ENCODE data around the gene NEMP2.

NEMP2 gene

GRCh38 chr2:190561094-190561493 is 26.6 kb upstream of the NEMP2 start:
- DNase-seq: no peak

GRCh38 chr2:190554357-190555006 is 20.0 kb upstream of the NEMP2 start:
- no peak for DNase-seq

GRCh38 chr2:190553254-190553653 is 18.7 kb upstream of the NEMP2 start:
- DNase-seq: no peak

- no peak for DNase-seq
These were observed 17.4 kb upstream of the NEMP2 start for GRCh38 chr2:190551928-190552327.

GRCh38 chr2:190550137-190550536 is 15.6 kb upstream of the NEMP2 start:
- DNase-seq: no peak

- DNase-seq: no peak
These were observed 13.4 kb upstream of the NEMP2 start for GRCh38 chr2:190547886-190548285.

GRCh38 chr2:190546734-190547133 is 12.2 kb upstream of the NEMP2 start:
- no peak for DNase-seq

- DNase-seq: no peak
These were observed 11.2 kb upstream of the NEMP2 start for GRCh38 chr2:190545555-190546385.

GRCh38 chr2:190545093-190545492 is 10.6 kb upstream of the NEMP2 start:
- no peak for DNase-seq

- no peak for DNase-seq
These were observed 5.5 kb upstream of the NEMP2 start for GRCh38 chr2:190540048-190540447.

GRCh38 chr2:190538201-190538600 is 3.7 kb upstream of the NEMP2 start:
- DNase-seq: no peak

GRCh38 chr2:190537765-190538164 is 3.2 kb upstream of the NEMP2 start:
- DNase-seq: no peak

GRCh38 chr2:190535586-190535985 is 1.1 kb upstream of the NEMP2 start:
- DNase-seq: no peak

- no peak for DNase-seq
These were observed 558 bp upstream of the NEMP2 start for GRCh38 chr2:190535121-190535439.

- no peak for DNase-seq
These were observed 583 bp downstream of the NEMP2 start for GRCh38 chr2:190533968-190534309.

GRCh38 chr2:190533175-190533967 is 1.2 kb downstream of the NEMP2 start:
- DNase-seq: no peak

GRCh38 chr2:190532581-190532980 is 1.9 kb downstream of the NEMP2 start:
- no peak for DNase-seq

- DNase-seq: no peak
These were observed 4.1 kb downstream of the NEMP2 start for GRCh38 chr2:190530248-190530900.

GRCh38 chr2:190529486-190530247 is 4.9 kb downstream of the NEMP2 start:
- no peak for DNase-seq

- no peak for DNase-seq
These were observed 6.0 kb downstream of the NEMP2 start for GRCh38 chr2:190528521-190529001.

- DNase-seq: no peak
These were observed 6.6 kb downstream of the NEMP2 start for GRCh38 chr2:190527918-190528317.

GRCh38 chr2:190527214-190527613 is 7.3 kb downstream of the NEMP2 start:
- no peak for DNase-seq

All from right kidney (tissue), 1 donor.